ENCODE data around the gene CHPF. TPM values are rescaled to one million over a fixed set of nuclear protein-coding genes. Genes with fewer than 3 reads are reported as not detected.
A peak's percentile ranks its signal among the peaks of the same experiment; 100 is the strongest.

CHPF gene
- total RNA-seq, 6 donors from 2014 or later: 41.9 to 125 (median 60.2) TPM

DNA sequence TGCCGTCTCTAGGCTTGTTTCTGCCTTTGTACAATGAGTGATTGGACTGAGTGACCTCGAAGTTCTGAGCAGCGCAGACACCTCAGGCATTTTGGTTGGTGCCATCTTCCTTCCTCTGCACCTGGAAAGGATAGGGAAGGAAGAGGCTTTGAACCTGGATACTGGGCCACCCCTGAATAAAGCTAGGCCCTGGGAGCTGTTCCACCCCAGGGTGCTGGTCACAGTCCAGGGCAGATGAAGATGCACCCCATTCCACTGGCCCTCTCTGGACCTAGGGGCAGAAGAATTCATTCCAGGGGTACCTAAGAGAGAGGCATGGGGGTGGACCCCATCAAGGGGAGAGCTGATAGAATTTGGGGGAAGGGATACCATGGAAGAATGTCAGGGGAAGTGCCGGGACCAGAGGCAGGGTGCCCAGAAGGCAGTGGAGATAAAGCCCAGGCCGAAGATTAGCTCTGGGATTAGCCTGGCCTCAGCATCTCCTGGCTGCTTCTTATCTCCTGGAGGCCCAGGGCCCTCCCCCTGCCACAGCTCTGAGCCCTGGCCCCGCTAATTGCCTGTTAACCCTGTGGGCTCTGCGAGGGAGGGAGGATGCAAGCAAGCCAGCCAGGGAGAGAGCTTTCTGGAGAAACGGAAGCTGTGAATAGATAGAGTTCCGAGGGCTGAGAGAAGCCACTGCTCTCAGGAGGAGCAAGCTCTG is 17.9 kb downstream of the CHPF start:
- no peaks in the 10 kb centered on the region for H3K9me3 ChIP-seq
- peaks cover 10 to 25% (median 11%) of the 10 kb centered on the region in 4 donors for H3K4me1 ChIP-seq
- H3K36me3 ChIP-seq: no peaks in the 10 kb centered on the region
- no peak for DNase-seq
- no peak overlapping the region for H3K4me3 ChIP-seq
- TF ChIP-seq POLR2AphosphoS5 (IDR thresholded peaks at IDR 0.05) (no peak), EP300 (IDR thresholded peaks at IDR 0.05) (no peak), POLR2A (IDR thresholded peaks at IDR 0.05) (no peak), CTCF (IDR thresholded peaks at IDR 0.05) (no peak)
- peaks cover 1 to 43% (median 23%) of the 10 kb centered on the region in 4 donors for H3K27me3 ChIP-seq
- 45 to 46% methylated on average over 9 of the region's 9 CpGs for WGBS, 2 donors
- no peak for ATAC-seq (ENCODE audit: low FRiP score in 2 of 2)
- no peak overlapping the region for H3K27ac ChIP-seq

GRCh38 chr2:219524817-219525216 is 18.8 kb downstream of the CHPF start:
- Histone ChIP-seq H3K4me1 (peaks cover 10 to 18% (median 11%) of the 10 kb centered on the region in 4 donors), H3K36me3 (no peaks in the 10 kb centered on the region), H3K4me3 (no peak overlapping the region), H3K27me3 (peaks cover 1 to 43% (median 23%) of the 10 kb centered on the region in 4 donors), H3K27ac (no peak overlapping the region), H3K9me3 (no peaks in the 10 kb centered on the region)
- DNase-seq (no peak), ATAC-seq (ENCODE audit: low FRiP score in 2 of 2) (no peak)
- 86 to 93% methylated on average over 2 of the region's 2 CpGs for WGBS, 2 donors
- no peak for TF ChIP-seq CTCF (IDR thresholded peaks at IDR 0.05)
- no peak for TF ChIP-seq EP300 (IDR thresholded peaks at IDR 0.05)
- TF ChIP-seq POLR2A (IDR thresholded peaks at IDR 0.05): no peak
- TF ChIP-seq POLR2AphosphoS5 (IDR thresholded peaks at IDR 0.05): no peak

DNA sequence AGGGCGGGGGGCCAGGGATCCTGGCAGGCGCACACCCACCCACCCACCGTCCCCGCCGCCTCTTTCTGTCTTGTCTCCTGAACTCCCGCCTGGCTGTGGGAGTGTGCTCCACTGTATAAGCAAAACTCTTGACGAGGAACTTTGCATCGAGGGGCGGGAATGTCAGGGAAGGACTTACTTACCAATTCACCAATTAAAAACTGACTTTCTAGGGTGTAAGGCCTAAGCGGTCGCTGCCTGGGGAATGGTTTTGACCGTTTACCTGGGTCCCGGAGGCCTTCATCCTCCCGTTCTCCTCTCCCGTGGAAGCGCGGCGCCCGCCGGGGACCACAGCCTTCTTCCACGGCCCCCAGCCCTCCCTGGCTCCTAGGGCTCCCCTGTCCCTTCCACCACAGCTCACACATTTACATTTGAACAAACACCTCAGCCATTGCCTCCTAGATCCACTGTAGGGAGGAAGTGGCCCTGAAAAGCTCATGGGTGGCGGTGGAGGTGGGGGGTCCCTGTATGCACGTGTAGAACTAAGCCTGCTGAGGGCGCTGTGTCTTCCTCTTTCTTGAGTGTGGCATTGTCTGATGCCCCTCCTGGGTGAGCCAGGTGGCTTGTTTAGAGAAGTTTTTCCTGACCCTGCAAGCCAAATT is 20.5 kb downstream of the CHPF start:
- ATAC-seq (ENCODE audit: low FRiP score in 2 of 2): no peak
- Histone ChIP-seq H3K27ac (peak overlapping the region in 1 of 4 donors; percentile 6), H3K4me1 (peaks cover 10 to 16% (median 11%) of the 10 kb centered on the region in 4 donors), H3K36me3 (no peaks in the 10 kb centered on the region), H3K27me3 (peaks cover 1 to 43% (median 21%) of the 10 kb centered on the region in 4 donors), H3K9me3 (no peaks in the 10 kb centered on the region), H3K4me3 (peak overlapping the region in 1 of 4 donors; percentile 17)
- WGBS, 2 donors: 24 to 34% methylated on average over 15 to 18 of the region's 24 CpGs
- TF ChIP-seq CTCF (IDR thresholded peaks at IDR 0.05) (no peak), POLR2AphosphoS5 (IDR thresholded peaks at IDR 0.05) (no peak), POLR2A (IDR thresholded peaks at IDR 0.05) (no peak), EP300 (IDR thresholded peaks at IDR 0.05) (no peak)
- DNase-seq: no peak

DNA sequence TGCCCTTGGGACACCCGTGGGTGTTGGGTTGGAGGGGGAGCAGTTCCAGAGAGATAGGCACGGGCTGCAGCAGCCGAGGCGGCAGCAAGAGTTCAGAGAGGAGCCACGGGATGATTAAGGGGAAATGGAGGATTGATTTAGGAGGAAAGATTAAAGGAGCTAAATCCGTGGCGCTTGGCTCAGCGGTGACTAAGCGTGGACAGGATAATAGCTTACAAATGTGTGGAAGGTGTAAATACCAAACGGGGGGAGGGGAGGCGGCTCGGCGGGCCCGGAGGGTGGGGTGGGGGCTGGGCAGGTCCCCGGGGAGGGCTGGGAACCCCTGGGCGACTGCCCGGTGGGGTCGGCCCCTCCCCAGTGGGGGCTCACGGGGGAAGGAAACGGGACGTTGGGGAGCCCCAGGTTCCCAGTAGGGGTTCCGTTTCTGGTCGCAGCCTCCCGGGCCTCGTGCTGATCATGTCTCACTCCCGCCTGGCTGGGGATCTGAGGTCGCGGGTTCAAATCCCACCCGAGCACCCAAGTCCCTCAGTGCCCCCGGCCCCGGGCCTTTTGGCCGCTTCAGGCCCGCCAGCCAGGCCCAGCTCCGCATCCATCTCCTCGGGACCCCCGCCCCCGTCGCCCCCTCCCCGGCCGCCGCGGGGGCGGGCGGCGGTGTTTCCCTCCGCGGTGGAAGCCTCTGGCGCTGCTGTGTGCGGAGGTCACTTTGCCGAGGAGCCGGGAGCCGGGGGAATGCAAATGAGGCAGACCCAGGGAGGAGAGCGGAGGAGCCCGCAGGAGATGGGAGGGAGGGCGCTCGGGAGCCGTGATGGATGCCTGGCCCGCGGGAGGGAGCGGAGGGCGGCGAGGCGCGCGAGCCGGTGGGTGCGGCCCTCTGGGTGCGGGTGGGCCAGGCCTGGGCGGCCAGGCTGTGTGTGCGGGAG is 21.2 kb downstream of the CHPF start:
- WGBS, 2 donors: 2 to 4% methylated on average over 20 to 45 of the region's 70 CpGs
- H3K4me1 ChIP-seq: peaks cover 10 to 16% (median 11%) of the 10 kb centered on the region in 4 donors
- TF ChIP-seq POLR2A (IDR thresholded peaks at IDR 0.05): no peak
- no peak for TF ChIP-seq EP300 (IDR thresholded peaks at IDR 0.05)
- TF ChIP-seq CTCF (IDR thresholded peaks at IDR 0.05): no peak
- TF ChIP-seq POLR2AphosphoS5 (IDR thresholded peaks at IDR 0.05): no peak
- H3K36me3 ChIP-seq: no peaks in the 10 kb centered on the region
- peak overlapping the region in 1 of 4 donors; percentile 6 for H3K27ac ChIP-seq
- peak in 1 of 2 donors; percentile 45 for ATAC-seq (ENCODE audit: low FRiP score in 2 of 2)
- H3K27me3 ChIP-seq: peaks cover 1 to 43% (median 19%) of the 10 kb centered on the region in 4 donors
- H3K9me3 ChIP-seq: no peaks in the 10 kb centered on the region
- peak in 1 of 2 donors; percentile 83 for DNase-seq
- H3K4me3 ChIP-seq: peak overlapping the region in 1 of 4 donors; percentile 17

All from upper lobe of left lung (tissue), 6 donors.